Prostate gland (tissue), 2 donors: ENCODE results near the gene ASCC2.

Source experiments
- CTCF ChIP-seq, 4 experiments: fragments of 200-600 bp in 2 of 4; fragments of 450-650 bp in 2 of 4; sonication (generic) in 2 of 4; IDR thresholded peaks; 1 replicate in 3 of 4; 2 replicates in 1 of 4; pipeline ENCODE4 v1.5.1; 2016 to 2019; ENCODE audit warnings: antibody characterized with exemption in 4 of 4, mild to moderate bottlenecking in 2 of 4, moderate library complexity in 2 of 4
- POLR2A ChIP-seq: fragments of 450-650 bp; IDR thresholded peaks from one replicate; pipeline ENCODE4 v1.6.1; 2016; ENCODE audit warnings: antibody characterized with exemption, mild to moderate bottlenecking
- POLR2AphosphoS5 ChIP-seq: sonication (generic); formaldehyde crosslinking; IDR thresholded peaks from one replicate; pipeline ENCODE4 v1.6.1; 2017; ENCODE audit warnings: antibody characterized with exemption

GRCh38 chr22:29856496-29856895 is 18.4 kb upstream of the ASCC2 start:
- TF ChIP-seq POLR2A (no peak), CTCF (IDR thresholded peaks at IDR 0.05) (no peak), POLR2AphosphoS5 (no peak)
